Stimulated activated CD4-positive, alpha-beta T cell treated with anti-CD3 and anti-CD28 coated beads, Interleukin-12 subunit alpha, Interleukin-12 subunit beta, amount 100 ng/mL, for 24 hours (primary cell): ENCODE results near the gene COL4A1.
"Not testable (repeated sequence)": the region's sequence is repeated elsewhere in the genome, so short reads cannot be mapped to it uniquely, and the experiment has no call there.

ENCODE experiments used
- DNase-seq, 2 experiments: peaks; one replicate each; pipeline ENCODE4 v3.0.0-alpha.2; 2020; ENCODE audit warnings: low read depth in 2 of 2

COL4A1 gene

GRCh38 chr13:110324026-110324749 lies 17.2 kb upstream of the COL4A1 start:
- no peak for DNase-seq

GRCh38 chr13:110323172-110323891 lies 16.4 kb upstream of the COL4A1 start:
- DNase-seq, result no peak

GRCh38 chr13:110322828-110323171 lies 15.8 kb upstream of the COL4A1 start:
- no peak for DNase-seq

GRCh38 chr13:110322126-110322827 lies 15.3 kb upstream of the COL4A1 start:
- DNase-seq, result no peak

GRCh38 chr13:110321573-110321972 lies 14.6 kb upstream of the COL4A1 start:
- not testable (repeated sequence) for DNase-seq

- no peak for DNase-seq
These were observed 13.7 kb upstream of the COL4A1 start for GRCh38 chr13:110320645-110321044.

GRCh38 chr13:110319774-110320509 lies 13.0 kb upstream of the COL4A1 start:
- DNase-seq, result peak in 1 of 2 experiments; percentile 21

- DNase-seq, result no peak
These were observed 12.4 kb upstream of the COL4A1 start for GRCh38 chr13:110319397-110319773.

GRCh38 chr13:110318920-110319319 lies 12.0 kb upstream of the COL4A1 start:
- DNase-seq, result no peak

GRCh38 chr13:110317496-110318195 lies 10.7 kb upstream of the COL4A1 start:
- no peak for DNase-seq

GRCh38 chr13:110317093-110317492 lies 10.1 kb upstream of the COL4A1 start:
- DNase-seq, result no peak

- no peak for DNase-seq
These were observed 9.2 kb upstream of the COL4A1 start for GRCh38 chr13:110316196-110316595.

- no peak for DNase-seq
These were observed 7.7 kb upstream of the COL4A1 start for GRCh38 chr13:110314516-110315245.

- DNase-seq, result not testable (repeated sequence)
These were observed 6.8 kb upstream of the COL4A1 start for GRCh38 chr13:110313733-110314132.

GRCh38 chr13:110313261-110313660 lies 6.3 kb upstream of the COL4A1 start:
- DNase-seq, result not testable (repeated sequence)

- DNase-seq, result no peak
These were observed 5.5 kb upstream of the COL4A1 start for GRCh38 chr13:110312339-110313031.

- DNase-seq, result no peak
These were observed 4.7 kb upstream of the COL4A1 start for GRCh38 chr13:110311443-110312338.

- no peak for DNase-seq
These were observed 3.8 kb upstream of the COL4A1 start for GRCh38 chr13:110310541-110311442.
